K562 treated with DMSO at 1 percent for 4 hours (cell line): ENCODE data around the gene NDUFV2. TPM values are rescaled to one million over a fixed set of nuclear protein-coding genes. Genes with fewer than 3 reads are reported as not detected.

Source experiments
- total RNA-seq: library from RNA; unstranded; fragments of 300-600 nt; gene quantifications from 2 replicates; pipeline ENCODE4 v1.2.3, GENCODE V29; 2022; ENCODE audit not compliant: insufficient read depth

NDUFV2 gene
- 147 and 179 TPM in 2 replicates for total RNA-seq

GRCh38 chr18:9102508-9103375 lies at the start of gene NDUFV2:
Gene NDUFV2, plus strand, starts transcription at chr18:9102699. Its CDS starts 45 bp downstream, at chr18:9102744.

GRCh38 chr18:9136315-9137155 lies 34.0 kb downstream of the NDUFV2 start, which contains the start of gene ANKRD12:
Gene ANKRD12, plus strand, starts transcription at chr18:9136781. Its CDS starts 45,652 bp downstream, at chr18:9182433.

Other genes starting within 250 kb of the NDUFV2 start
- gene ANKRD12, start 34.1 kb downstream of the NDUFV2 start, total RNA-seq = 10.4 and 22.5 TPM in 2 replicates
- gene TWSG1, start 232.1 kb downstream of the NDUFV2 start, total RNA-seq = 34.5 and 41.8 TPM in 2 replicates